ENCODE results near the gene GLP2R.

Gene GLP2R

DNA sequence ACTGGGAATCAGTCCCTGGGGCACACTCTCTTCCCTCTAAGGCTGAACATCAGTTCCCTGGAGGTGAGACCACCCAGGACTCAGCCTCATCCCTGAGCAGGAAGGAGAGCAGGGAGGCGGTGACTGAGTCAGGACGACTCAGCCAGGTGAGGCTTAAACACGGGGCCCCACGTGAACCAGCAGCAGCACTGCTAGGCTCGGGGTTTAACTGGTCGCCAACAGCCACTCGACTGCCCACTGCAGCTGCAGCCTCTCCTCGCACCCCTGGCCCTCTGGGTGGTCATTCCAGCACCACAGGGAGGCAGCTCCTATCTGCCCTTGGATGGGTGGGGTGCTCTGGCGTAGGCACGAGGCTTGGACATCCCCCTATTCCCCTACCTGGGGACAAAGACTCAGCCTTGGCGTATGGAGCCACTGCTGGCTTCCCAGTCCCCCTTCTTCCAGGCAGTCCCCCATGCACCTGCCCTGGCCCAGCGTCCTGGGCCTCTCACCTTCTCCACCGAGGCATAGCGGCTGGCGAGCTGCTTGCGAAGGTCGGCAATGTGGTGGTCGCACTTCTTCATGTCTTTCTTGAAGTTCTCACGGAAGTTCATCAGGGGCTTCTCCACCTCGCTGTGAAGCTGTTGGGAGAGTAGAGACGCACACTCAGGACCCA, 100.6 kb downstream of the GLP2R start:
- no peak for DNase-seq

DNA sequence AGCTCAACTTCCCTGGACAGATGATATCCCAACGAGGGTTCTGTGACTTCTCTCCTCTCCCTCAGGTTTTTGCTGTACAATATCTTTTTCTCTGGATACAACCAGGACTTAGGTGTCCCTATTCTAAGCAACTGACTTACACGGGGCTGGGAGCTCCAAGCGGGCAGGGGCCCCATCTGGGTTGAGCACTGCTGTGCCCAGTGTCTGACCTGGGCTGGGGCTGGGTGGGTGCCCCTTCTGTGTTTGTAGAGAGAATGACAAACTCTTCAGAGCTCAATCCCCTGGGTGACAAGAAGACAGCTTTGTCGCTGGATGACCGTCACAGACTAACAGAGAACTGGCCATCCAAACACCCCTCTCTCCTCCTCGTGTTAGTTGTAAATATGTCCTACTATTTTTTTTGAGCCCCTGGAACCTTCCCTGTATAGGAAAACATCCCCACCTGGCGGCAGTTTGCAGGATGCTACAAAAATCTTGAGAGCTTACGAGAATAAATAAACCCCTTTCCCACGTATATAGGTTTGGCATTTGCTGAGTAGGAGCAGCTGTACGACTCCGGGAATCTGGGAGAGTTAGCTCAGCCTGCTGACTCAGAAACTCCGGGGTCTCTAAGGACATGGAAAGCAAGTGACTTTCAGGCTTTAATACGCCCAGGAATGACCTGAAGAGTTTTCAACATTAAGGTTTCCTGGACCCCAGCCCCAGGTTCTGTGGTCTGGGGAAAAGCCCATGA, 103.0 kb downstream of the GLP2R start:
- DNase-seq: no peak

DNA sequence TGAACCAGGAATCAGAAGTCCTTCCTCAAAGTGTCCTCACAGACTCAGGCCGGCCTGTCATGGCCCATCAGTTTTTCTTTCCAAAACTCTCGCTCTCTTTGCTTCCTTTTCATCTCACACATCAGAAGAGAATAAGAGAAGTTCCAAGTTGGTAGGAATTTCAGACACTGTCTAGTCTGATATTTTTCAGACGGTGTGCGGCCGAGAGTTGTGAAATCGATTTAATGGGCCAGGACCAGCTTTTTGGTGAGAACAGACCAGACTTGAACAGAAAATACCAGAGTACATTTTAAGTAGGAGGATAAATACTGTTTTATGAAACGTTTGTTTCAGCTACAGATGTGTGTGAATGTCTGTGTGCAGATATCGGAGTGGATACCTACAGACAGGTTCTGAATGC, 104.1 kb downstream of the GLP2R start:
- no peak for DNase-seq

DNA sequence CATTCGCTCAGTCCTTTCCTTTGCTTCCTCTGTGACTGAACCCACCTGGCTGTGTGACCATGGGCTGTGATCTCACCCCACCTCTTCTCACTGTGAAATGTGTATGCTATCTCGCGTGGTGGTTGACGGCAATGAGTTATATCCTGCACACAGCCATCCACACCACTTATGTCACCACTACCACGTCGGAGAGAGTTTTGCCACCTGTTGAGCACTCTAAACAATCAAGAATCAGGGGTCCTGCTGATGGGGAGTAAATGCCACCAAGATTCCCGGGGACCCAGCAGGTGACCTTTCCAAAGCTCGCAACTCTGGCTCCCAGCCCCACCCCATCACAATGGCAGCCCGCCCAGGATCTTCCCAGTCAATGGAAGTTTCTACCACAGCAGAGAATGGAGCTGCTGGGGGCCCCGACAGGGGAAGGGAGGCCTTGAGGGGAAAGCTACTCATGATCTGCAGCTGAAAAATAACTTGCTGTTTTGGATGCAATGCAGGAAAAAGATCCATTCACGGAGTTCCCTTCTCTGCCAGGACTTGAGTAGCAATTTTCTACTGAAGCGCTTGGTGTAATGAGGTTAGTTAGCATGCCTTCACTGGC, 105.5 kb downstream of the GLP2R start:
- DNase-seq: no peak

DNA sequence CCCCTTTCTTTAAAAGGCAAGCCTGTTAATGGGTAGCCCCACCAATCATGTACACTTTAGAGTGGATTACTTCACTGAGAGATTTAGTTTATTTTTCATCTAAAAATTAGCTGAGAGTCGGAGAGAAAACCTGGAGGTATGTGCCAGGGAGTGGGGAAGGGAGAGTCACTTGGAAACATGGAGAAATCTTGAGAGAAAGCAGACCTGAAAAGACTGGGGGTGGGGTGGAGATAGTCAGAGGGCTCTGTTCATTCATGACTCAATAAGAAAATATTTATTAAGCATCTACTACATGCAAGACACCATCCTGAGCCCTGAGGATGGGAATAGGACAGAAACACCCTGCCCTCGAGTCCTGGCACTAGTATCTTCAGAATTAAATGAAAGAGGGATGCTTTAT, 106.8 kb downstream of the GLP2R start:
- DNase-seq: no peak

DNA sequence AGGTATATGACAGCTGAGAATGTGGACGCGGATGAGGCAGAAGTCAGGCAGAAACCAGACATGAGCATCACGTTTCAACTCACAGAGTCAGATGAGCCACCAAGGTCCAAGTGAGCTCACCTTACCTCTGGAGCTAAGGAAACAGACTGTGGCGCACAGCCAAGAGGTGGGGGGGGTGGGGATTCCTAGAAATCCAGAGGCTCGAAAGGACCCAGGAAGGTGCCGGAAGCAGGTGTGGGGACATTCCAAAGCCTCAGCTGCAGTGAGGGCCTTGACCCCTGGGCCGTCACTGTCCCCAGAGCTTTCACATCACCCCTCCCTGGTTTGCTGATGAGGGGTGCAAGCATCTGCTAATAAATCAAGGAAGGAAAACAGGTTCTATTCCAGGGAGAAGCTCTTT, 108.6 kb downstream of the GLP2R start:
- no peak for DNase-seq

DNA sequence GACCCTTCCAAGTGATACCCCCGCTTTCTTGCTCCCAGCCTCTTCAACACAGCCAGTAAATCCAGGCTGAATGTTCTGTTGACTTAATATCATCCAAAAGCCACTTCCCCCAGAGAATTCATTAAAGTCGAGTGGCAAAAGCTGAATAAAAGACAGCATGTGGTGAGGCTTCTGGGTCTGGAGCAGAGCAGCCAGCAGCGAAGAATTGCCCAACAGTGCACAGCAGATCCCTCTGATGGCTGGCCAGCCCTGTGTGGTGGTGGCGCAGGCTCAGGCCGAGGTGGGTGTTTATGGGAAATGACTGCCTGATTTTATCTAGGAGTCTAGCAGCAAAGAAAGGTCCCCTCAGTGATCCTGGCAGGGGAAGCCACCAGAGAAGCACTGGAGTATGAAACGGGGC, 109.7 kb downstream of the GLP2R start:
- DNase-seq: no peak

DNA sequence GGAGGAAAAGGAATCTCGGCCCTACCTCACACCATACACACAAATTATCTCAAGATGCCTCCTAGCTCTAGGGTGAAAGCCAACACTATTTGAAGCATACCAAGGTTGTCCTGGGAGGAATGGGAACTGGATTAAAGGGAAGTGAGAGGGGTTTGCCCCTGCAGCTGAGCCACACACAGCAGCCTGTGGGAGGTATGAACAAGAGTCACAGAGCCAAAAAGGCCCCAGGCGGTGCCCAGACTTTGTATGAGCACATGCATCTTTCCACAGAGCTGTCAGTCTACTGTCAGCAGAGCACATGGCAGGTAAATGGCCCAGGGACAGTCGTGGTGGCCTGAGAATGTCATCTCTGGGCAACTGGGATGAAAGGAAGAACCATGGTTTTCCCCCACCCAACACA, 110.4 kb downstream of the GLP2R start:
- no peak for DNase-seq

DNA sequence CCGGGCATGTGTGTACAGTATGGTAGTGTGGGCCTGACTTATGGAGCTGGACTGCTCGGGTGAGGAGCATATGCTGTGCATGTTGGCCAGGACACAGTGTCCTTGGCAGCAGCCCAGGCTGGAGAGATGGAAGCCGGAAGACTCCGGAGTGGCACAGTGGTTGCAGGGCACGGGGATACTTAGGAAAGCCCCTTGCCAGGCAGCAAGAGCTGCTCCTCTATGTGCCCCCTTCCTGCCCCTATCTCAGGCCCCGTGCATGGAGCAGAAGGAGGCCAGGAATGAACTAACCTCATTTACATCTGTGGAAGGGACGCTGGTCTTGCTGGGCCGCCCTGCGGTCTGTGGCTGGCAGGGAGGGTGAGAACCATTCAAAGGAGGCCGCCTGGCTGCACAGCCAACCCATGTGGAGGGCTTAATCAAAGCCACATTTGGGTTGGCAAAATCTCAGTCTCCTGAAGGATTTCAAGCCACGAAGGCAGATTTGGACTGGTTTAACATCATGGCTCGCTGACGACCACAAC, 111.6 kb downstream of the GLP2R start:
- no peak for DNase-seq

DNA sequence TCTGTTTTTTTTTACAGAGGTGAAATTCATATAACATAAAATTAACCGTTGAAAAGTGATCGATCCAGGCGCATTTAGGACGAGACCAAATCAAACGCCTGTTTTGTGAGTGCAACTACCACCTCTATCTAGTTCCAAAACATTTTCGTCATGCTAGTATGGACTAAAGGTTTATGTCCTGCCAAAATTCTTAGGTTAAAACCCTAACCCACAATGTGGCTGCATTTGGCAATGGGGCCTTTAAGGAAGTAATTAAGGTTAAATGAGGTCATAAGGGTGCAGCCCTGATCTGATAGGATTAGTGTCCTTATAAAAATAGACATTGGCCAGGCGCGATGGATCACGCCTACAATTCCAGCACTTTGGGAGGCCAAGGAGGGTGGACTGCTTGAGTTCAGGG, 112.2 kb downstream of the GLP2R start:
- DNase-seq: no peak

DNA sequence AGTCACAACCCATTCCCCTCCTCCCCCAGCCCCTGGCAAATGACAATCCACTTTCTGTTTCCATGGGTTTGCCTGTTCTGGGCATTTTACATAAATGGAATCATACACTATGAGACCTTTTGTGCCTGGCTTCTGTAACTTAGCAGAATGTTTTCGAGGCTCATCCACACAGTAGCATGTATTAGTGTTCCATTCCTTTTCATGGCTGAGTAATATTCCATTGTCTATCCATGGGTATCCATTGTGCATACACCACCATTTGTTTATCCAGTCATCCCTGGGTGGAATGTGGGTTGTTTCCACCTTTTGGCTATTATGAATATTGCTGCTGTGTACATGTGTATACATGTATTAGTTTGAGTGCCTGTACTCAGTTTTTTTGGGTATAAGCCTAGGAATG, 113.0 kb downstream of the GLP2R start:
- DNase-seq: no peak

DNA sequence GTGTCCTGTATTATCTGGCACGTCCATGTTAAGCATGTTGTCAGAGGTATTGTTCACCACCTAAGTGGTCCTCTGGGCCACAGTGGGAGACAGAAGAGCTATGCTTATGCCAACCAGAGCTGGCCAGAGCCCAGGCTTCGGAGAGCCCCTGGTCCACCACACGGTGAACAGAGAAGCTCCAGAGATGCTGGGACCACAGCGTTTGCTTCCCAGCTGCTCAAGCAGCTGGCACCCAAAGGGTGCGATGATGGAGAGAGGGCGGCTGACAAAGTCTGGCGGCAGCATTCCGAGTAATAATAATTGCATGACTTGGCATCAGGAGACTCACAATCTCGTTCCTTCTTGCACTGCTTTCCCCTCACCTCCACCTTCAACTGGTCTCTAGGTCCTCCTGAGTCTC, 115.1 kb downstream of the GLP2R start:
- DNase-seq: no peak

DNA sequence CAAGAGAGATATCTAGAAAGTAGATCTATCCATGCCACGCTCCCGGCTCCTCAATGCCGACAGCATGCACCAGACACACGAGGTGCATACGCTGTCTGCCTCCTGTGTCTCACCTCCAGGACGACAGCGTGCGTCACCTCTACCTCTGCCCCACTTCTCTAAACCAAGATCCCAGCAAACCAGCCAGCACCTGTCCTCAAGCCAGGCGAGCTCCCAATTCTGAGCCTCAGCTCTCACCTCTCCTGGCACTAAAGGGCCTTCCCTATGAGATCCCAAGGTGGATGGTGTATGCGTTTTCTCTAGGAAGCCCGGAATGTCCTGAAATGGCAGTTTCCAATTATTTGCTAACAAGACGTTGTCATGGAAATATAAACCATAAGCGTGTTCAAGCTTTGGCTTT, 115.6 kb downstream of the GLP2R start:
- no peak for DNase-seq
